Fibroblast of skin of left biceps (primary cell): ENCODE results near the gene EFHB.
A peak's percentile ranks its signal among the peaks of the same experiment; 100 is the strongest.
"Not testable (repeated sequence)": the region's sequence is repeated elsewhere in the genome, so short reads cannot be mapped to it uniquely, and the experiment has no call there.

Source experiments
- DNase-seq, 2 experiments: peaks; one replicate each; pipeline ENCODE4 v3.0.0-alpha.2; 2013; ENCODE audit warnings: low read depth in 2 of 2

The EFHB gene

DNA sequence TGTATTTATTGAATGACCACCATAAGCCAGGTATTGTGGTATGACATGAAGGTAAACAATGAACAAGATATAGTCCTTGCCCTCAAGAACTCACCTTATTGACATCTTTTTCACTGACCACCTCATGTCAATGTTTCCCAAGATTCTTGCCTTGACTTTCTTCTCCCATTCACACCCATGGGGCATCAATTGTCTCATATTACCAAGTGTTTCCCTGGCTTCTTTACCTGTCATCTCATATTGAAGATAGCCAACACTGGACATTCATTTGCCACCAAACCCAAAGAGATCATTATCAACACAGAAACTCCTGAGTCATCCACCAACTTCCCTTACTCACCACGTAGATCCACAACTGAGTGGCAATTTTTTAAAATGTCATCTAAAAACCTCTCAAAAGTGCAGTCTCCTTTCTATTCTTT, 2.2 kb downstream of the EFHB start:
- no peak for DNase-seq

DNA sequence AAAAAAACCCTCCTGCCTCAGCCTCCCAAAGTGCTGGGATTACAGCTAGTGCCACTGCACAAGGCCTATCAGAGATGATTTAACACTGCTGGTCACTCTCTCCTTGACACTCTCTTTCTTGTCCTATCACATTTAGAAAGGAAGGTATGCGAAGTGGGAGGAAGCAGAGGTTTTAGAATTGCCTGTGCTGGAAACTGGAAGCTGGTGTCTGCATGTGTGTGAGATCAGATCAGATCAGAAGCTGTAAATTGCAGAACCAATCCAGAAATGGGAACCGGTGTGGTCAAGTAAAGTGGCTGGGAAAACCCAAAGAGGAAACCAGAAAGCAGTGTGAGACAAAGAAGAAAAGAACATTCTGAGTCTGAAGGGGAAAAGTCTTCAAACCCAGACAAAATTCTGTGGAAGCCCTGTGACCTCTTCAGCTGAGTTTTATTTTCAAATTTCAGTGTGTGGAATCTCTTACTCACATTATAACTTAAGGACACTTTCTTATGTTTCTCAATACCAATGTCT, 2.8 kb downstream of the EFHB start:
- no peak for DNase-seq

DNA sequence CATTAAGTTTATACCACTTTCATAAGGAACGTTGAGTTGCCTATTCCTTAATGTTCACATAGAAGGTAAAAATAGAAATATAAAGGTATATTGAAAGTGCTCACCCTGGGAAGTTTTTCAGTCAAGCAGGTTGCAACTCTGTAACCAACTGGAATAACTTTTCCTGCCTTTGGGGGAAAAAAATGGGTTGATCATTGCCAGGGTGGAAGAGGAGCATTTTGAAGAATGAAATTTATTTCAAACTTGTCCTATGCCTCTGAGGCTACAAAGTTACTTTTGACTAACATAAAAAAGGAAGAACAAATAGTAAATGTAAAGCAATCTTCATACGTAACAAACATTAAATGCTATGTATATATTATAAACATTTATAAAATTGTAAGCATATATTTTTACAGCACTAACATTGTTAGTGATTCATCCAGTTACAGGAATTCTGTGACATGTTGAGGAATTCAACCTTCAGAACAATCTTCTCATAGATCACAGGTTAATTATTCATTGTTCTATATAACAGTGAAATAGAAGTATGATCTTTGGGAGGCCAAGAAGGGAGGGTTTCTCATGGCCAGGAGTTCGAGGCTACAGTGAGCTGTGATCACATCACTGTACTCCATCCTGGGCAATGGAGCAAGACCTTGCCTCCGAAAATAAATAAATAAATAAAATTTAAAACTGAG, 13.5 kb downstream of the EFHB start:
- no peak for DNase-seq

DNA sequence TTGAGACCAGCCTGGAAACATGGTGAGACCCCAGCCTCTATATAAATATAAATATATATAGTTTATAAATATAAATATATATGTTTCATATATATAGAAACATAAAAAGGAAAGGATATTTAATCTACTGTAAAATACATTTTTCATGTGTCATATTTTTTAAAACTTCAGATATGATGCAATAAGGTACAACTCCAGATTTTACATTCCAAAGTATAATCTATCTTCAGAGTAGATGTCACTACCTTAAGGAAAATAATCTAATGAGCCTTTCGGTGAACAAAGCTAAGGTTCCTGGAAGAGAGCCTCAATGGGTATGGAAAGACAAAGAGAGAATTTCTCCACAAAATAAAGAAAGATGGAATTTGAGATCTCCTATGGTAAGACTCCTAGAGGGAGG, 16.9 kb downstream of the EFHB start:
- no peak for DNase-seq

DNA sequence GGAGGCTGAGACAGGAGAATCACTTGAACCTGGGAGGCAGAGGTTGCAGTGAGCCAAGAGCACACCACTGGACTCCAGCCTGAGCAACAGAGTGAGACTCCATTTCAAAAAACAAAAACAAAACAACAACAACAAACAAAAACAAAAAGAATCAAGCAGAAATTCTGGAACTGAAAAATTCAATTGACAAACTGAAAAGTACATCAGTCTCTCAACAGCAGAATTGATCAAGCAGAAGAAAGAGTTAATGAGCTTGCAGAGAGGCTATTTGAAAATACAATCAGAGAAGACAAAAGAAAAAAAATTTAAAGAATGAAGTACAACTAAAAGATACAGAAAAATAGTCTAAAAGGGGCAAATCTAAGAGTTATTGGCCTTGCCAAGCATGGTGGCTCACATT, 22.6 kb downstream of the EFHB start:
- no peak for DNase-seq

DNA sequence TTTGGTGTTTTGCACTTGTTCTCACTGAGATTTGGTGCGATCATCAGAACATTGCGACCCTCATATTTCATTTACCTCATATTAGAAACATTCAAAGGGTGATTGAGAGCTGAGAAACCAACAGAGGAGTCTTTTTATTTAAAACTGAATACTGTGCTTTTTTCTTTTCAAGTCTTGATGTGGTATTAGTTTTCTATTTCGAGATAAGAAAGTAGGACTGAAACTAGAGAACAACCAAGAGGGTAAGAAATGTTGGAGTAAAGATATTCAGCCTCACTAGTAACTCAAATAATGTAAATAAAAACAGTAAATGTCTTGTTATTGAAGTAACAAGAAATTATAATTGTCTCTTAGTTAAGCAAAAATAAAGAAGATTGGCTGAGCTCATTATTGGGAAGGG, 26.5 kb downstream of the EFHB start:
- DNase-seq: no peak

DNA sequence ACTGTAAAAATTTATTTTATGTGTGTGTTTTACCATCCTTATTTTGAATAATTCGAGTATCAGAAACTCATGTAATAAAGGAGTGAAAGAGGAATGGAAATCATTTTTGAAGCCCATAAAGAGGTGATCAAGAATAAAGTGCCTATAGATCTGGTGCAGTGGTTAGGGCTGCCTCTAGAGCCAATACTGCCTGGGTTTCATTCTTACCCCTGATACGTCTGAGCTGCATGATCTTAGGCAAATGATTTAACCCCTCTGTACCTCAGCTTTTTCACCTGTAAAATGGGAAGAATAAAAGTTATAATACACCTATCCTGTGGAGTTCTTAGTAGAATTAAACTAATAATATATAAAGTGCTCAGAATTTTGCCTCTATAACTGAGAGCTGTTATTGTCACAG, 30.4 kb downstream of the EFHB start:
- DNase-seq: no peak

DNA sequence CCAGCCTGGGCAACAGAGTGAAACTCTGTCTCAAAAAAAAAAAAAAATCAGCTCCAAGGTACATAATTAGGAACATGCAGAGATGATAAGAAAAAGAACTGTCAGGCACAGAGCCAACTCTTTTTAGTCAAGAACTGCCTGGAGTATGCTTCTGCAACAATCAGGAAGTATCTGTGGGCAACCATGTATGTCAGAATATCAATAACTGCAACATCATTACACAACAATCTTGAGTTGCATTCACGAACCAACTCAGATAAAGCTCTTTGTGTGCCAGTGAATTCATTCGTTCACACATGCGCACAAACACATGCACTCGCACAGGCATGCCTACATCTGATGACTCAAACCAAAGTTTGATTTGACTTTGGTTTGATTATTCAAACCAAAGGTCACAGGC, 32.1 kb downstream of the EFHB start:
- DNase-seq: no peak

DNA sequence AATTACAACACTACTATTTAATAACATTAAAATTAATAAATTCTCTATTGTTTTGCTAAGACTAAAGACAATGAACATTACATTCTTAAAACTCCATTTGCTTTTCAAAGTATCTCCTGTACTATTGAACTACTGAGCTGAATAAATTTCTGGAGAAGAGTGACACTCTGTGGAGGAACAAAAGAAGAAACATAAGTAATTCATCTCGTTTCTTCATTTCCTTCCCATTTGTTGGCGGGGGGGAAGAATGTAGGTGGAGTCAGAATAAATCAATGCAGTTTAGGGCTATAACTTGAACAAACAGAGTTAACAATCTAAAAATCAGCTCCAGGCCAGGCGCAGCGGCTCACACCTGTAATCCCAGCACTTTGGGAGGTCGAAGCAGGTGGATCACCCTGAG, 32.7 kb downstream of the EFHB start:
- no peak for DNase-seq

DNA sequence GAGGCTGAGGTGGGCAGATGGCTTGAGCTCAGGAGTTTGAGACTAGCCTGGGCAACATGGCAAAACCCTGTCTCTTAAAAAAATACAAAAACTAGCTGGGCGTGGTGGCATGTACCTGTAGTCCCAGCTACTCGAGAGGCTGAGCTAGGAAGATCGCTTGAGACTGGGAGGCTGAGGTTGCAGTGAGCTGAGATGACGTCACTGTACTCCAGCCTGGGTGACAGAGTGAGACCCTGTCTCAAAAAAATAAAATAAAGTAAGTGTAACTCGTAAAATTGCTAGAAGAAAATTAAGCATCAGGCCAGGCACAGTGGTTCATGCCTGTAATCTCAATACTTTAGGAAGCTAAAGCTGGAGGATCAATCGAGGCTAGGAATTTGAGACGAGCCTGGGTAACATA, 34.2 kb downstream of the EFHB start:
- DNase-seq: not testable (repeated sequence)

DNA sequence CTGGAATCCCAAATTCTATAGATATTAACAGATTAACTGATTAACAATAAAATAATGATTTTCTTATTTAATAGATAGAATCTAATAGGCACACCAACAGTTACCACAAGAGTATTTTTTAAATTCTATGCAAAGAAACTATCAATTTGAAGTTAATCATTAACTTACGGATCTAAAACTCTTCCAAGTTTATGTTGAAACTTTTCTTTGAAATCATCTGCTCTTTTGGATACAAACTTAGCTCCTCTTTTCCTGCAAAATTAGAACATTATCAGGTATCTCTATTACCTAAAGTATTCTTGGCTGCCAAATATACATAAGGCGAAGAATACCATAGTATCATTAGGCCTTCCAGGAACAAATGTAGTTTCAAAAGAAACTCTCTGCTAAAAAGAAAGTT, 34.8 kb downstream of the EFHB start:
- no peak for DNase-seq

DNA sequence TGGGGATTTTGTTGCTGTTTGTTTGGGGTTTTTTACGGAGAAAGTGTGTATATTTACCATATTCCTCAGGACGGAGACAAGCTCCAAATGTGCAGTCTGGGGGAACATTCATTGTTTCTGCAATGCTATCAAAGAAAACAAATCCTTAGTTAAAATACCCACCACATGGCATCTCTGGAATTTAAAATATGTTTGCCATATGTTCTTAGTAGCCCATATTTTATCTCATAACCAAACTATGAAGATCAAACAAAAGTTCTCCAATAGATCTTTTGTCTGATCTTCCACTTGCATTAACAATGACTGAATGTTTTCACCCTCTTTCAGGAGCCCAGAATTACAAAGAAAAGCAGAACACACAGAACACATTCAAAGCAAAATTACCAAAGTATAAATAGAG, 35.3 kb downstream of the EFHB start:
- DNase-seq: no peak

DNA sequence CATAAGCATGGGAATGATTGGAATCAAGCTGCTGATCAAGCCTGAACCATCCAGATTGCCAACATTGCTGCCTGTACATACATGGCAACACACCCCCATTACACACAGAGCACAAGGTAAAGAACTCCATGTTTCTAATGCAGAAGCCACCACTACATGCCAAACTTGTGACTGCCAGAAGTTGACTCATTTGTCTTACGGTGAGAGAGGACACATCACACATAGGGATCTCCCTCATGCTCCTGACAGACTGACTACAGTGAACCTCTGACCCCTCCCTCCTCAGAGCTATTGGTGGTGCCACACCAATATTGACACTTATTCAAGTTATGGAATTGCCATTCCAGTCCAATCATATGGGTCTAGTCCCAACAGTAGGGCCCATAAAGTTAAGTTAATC, 42.3 kb downstream of the EFHB start:
- DNase-seq: no peak

DNA sequence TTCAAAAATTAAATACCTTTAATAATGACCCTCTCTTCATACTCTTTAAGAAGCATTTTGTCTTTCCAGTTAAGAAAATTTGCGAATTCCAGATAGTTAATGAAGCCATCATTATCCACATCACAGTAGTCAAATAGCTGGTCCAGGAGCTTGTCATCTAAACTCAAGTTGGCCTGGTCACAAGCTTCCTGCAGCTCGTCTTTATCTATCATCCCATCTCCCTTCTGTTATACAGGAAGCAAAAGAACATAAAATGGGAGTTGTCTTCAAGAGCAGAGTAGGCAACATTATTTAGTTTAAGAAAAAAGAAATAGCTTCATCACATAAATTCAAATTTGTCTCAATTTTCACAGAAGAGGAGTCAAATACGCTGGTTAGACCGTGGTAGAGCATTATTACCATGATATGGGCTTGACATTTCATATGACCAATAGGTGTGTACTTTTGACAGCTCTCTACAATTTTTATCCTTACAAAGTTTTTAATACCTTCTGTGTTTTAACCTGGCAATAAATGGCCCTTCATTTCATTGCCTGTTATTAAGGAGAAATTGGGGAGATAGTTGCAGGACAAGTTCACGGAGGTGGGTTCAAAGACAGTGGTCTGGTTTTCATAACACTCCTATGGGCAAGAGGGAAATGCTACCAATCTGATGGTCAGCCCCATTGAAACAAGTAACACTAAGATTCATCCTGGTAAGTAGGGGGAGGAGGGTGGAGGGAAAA, 45.4 kb downstream of the EFHB start:
- DNase-seq: no peak

DNA sequence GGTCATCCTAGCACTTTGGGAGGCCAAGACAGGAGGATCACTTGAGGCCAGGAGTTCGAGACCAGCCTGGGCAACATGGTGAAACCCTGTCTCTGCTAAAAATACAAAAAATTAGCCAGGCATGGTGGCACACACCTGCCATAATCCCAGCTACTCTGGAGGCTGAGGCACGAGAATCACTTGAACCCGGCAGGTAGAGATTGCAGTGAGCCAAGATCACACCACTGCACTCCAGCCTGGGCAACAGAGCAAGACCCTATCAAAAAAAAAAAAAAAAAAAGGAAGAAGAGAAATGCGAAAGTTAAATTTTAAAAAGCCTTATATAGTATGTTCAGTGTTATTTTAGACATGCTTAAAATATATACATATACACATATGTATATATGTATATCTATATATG, 46.9 kb downstream of the EFHB start:
- DNase-seq: not testable (repeated sequence)

DNA sequence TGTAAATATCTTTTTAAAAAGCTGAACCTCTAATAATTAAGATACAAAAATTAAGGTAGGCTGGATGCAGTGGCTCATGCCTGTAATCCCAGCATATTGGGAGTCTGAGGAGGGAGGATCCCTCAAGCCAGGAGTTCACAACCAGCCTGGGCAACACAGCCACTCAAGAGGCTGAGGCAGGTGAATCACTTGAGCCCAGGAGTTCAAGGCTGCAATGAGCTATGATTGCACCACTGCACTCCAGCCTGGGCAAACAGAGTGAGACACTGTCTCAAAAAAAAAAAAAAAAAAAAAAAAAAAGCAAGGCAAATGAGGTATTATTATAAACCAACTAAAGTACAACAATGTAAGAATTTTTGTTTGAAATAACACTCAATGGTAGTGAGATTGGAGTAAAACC, 47.6 kb downstream of the EFHB start:
- no peak for DNase-seq

DNA sequence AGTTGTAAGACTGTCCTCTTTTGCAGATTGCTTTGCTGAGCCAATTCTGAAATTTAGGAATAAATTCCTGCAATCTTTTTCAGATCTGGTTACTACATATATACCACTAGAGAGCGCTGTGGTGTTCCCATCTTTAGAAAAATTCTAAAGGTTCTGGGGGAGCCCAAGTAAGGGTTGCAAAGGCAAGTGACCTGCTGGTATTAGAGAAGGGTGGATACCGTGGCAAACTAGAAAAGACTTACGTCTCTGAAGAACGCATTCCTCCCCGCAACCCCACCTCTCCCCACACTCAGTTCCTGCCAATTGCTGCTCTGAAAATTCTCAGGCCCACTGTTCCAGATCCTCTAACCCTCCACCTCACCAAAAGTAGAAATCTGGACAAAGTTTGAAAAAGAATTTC, 48.5 kb downstream of the EFHB start:
- DNase-seq: no peak

DNA sequence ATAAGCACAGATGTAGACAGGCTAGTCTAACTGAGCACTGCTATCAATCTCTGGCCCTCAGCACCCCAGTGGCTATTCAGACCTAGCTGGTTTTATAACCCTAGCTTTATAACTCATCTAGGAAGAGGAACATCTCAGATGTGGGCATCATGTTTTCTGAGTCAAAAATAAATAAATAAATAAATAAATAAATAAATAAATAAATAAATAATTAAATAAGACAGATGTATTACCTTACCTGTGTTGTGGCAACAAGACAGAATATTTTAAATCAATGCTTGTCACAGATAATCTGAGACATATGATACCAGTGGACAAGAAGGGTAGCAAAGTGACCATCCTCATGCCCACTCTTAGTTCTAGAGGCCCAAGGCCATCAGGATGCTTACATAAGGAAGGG, 52.2 kb downstream of the EFHB start:
- no peak for DNase-seq

DNA sequence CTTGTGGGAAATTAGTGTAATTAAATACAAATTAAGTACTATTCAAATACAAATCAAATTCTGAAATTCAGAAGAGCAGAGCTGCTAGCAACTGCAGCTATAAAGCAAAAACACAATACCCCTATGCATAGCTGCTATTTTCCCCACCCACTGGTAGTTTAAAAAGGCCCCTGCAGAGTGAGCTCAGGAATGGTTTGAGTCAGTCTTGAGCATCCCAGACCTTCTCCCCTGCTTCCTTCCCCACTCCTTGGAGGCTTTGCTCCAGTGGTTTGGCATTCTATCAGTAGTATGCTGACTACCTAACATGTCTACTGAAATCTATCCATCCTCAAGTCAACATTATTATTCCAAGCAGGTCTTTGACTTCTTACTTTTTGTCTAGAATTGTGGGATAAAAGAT, 53.0 kb downstream of the EFHB start:
- DNase-seq: no peak

DNA sequence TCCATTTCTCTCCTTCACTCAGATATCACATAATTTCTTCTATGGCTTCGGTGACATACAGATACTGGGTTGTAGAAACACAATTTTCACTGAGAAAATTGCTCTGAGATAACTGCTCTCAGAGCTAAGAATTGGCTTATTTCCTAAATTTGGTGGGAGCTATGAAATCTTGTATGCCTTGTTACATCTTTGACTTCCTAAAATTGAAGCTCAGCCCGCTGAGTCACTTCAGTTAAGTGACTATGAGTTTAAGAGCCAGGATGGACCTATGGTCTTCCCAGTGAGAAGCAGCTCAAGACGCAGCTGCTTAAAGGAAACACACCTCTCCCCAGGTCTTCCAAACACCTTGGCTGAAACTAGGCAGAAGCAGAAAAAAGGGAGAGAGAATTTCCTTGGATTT, 56.4 kb downstream of the EFHB start:
- DNase-seq: no peak

DNA sequence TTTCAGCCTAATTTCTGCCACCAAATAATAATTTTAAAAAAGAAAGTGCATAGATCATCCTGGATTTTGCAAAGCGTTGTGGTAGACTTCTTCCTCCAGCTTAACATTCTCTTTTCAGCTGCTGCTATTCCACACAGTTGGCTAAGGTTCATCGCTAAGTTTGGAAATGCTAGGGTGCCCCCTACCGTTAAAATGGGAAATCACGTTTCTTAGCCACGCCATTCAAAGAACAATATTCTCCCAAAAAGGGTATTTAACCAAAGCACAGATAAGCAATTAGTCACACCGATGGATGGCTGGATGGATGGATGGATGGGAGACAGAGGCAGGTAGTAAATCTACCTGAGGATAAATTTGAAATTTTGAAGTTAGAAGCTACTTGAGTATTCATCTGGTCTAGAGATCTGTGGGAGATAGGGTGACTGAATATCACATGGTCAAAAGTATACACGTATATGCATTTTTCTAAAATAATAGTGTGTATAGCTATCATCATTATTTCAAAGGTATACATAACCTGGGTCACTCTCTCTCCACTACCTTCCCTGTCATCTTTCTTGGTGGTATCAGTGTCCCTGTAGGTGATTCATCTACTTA, 67.2 kb downstream of the EFHB start:
- DNase-seq: peak in 1 of 2 experiments; percentile 21

DNA sequence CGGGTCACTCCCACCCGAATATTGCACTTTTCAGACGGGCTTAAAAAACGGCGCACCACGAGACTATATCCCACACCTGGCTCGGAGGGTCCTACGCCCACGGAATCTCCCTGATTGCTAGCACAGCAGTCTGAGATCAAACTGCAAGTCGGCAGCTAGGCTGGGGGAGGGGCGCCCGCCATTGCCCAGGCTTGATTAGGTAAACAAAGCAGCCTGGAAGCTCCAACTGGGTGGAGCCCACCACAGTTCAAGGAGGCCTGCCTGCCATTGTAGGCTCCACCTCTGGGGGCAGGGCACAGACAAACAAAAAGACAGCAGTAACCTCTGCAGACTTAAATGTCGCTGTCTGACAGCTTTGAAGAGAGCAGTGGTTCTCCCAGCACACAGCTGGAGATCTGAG, 78.7 kb downstream of the EFHB start:
- not testable (repeated sequence) for DNase-seq

DNA sequence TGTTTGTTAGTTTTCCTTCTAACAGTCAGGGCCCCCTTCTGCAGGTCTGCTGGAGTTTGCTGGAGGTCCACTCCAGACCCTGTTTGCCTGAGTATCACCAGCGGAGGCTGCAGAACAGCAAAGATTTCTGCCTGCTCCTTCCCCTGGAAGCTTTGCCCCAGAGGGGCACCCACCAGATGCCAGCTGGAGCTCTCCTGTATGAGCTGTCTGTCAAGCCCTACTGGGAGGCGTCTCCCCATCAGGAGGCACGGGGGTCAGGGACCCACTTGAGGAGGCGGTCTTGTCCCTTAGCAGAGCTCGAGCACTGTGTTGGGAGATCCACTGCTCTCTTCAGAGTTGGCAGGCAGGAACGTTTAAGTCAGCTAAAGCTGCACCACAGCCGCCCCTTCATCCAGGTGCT, 87.4 kb downstream of the EFHB start:
- DNase-seq: not testable (repeated sequence)
